Raji (cell line): ENCODE measurements around the gene FGF22.

Source experiments
- POLR2A ChIP-seq: IDR thresholded peaks from 2 replicates; pipeline ENCODE4 v1.6.1; 2011; ENCODE audit warnings: low read depth, low read length, control low read depth; ENCODE audit not compliant: insufficient read depth

FGF22 gene

GRCh38 chr19:633068-633785, 6.5 kb upstream of the FGF22 start, which contains the start of gene POLRMT:
TSS of gene POLRMT (minus strand) at chr19:633537. CDS start at chr19:633512, 25 bp downstream.
- TF ChIP-seq POLR2A = peak; percentile 75

GRCh38 chr19:633786-634639, 5.7 kb upstream of the FGF22 start:
- no peak for TF ChIP-seq POLR2A

GRCh38 chr19:634975-635652, 4.6 kb upstream of the FGF22 start:
- TF ChIP-seq POLR2A = no peak

GRCh38 chr19:638906-639252, 800 bp upstream of the FGF22 start:
- TF ChIP-seq POLR2A = no peak

GRCh38 chr19:640161-640558, 481 bp downstream of the FGF22 start:
- TF ChIP-seq POLR2A = no peak

- no peak for TF ChIP-seq POLR2A
These were observed 1.0 kb downstream of the FGF22 start for GRCh38 chr19:640606-641189.

- TF ChIP-seq POLR2A = no peak
These were observed 2.0 kb downstream of the FGF22 start for GRCh38 chr19:641702-642101.

GRCh38 chr19:642767-643727, 3.4 kb downstream of the FGF22 start:
- TF ChIP-seq POLR2A = no peak

GRCh38 chr19:643736-644135, 4.1 kb downstream of the FGF22 start:
- TF ChIP-seq POLR2A = no peak

- no peak for TF ChIP-seq POLR2A
These were observed 4.7 kb downstream of the FGF22 start for GRCh38 chr19:644363-644762.

GRCh38 chr19:644789-645188, 5.1 kb downstream of the FGF22 start:
- TF ChIP-seq POLR2A = no peak

GRCh38 chr19:645912-646778, 6.5 kb downstream of the FGF22 start:
- TF ChIP-seq POLR2A = no peak

GRCh38 chr19:646779-647565, 7.3 kb downstream of the FGF22 start:
- TF ChIP-seq POLR2A = no peak
